CD4-positive, alpha-beta T cell treated with Interleukin-17A for 1 hour (primary cell): Measurements from ENCODE around the gene KRT33B.
"Not testable (repeated sequence)": the region's sequence is repeated elsewhere in the genome, so short reads cannot be mapped to it uniquely, and the experiment has no call there.

Source experiments
- DNase-seq: peaks from one replicate; pipeline ENCODE4 v3.0.0-alpha.2; 2020

KRT33B gene

GRCh38 chr17:41393294-41393693 lies 23.7 kb upstream of the KRT33B start:
- no peak for DNase-seq

- no peak for DNase-seq
Measured at GRCh38 chr17:41392278-41392677, 22.7 kb upstream of the KRT33B start.

GRCh38 chr17:41391535-41391934 lies 21.9 kb upstream of the KRT33B start:
- no peak for DNase-seq

GRCh38 chr17:41390411-41390938 lies 20.9 kb upstream of the KRT33B start:
- DNase-seq = no peak

- no peak for DNase-seq
Measured at GRCh38 chr17:41387670-41388069, 18.1 kb upstream of the KRT33B start.

- no peak for DNase-seq
Measured at GRCh38 chr17:41386227-41386626, 16.6 kb upstream of the KRT33B start.

- DNase-seq = no peak
Measured at GRCh38 chr17:41383690-41384089, 14.1 kb upstream of the KRT33B start.

GRCh38 chr17:41382394-41382793 lies 12.8 kb upstream of the KRT33B start:
- no peak for DNase-seq

GRCh38 chr17:41381943-41382342 lies 12.3 kb upstream of the KRT33B start, which contains the start of gene KRT34:
KRT34 (minus strand) TSS chr17:41382306; CDS start chr17:41382246, 60 bp downstream.
- not testable (repeated sequence) for DNase-seq

GRCh38 chr17:41380091-41380490 lies 10.5 kb upstream of the KRT33B start:
- not testable (repeated sequence) for DNase-seq

GRCh38 chr17:41377546-41377945 lies 7.9 kb upstream of the KRT33B start:
- DNase-seq = no peak

GRCh38 chr17:41369023-41369422 lies 590 bp downstream of the KRT33B start:
- no peak for DNase-seq

GRCh38 chr17:41367426-41368075 lies 2.1 kb downstream of the KRT33B start:
- no peak for DNase-seq

- no peak for DNase-seq
Measured at GRCh38 chr17:41366070-41366469, 3.5 kb downstream of the KRT33B start.

GRCh38 chr17:41363881-41364280 lies 5.7 kb downstream of the KRT33B start:
- no peak for DNase-seq

- DNase-seq = no peak
Measured at GRCh38 chr17:41360296-41360995, 9.2 kb downstream of the KRT33B start.

GRCh38 chr17:41354536-41354935 lies 15.1 kb downstream of the KRT33B start:
- no peak for DNase-seq

- no peak for DNase-seq
Measured at GRCh38 chr17:41352597-41353366, 16.8 kb downstream of the KRT33B start.

GRCh38 chr17:41351177-41351576 lies 18.4 kb downstream of the KRT33B start:
- no peak for DNase-seq

GRCh38 chr17:41350381-41350878 lies 19.2 kb downstream of the KRT33B start, which contains the start of gene KRT33A:
KRT33A (minus strand) TSS chr17:41350828; CDS start chr17:41350767, 61 bp downstream.
- DNase-seq = not testable (repeated sequence)

GRCh38 chr17:41347869-41348760 lies 21.5 kb downstream of the KRT33B start:
- DNase-seq = no peak

- not testable (repeated sequence) for DNase-seq
Measured at GRCh38 chr17:41346421-41346820, 23.2 kb downstream of the KRT33B start.
